Osteocyte (in vitro differentiated cells): ENCODE measurements around the gene NPW. TPM values are rescaled to one million over a fixed set of nuclear protein-coding genes. Genes with fewer than 3 reads are reported as not detected.

Experiments used
- DNase-seq: peaks from one replicate; pipeline ENCODE4 v3.0.0; 2021; ENCODE audit warnings: mixed read lengths; ENCODE audit not compliant: unreplicated experiment; ENCODE audit errors: extremely low spot score
- H3K27ac Mint-ChIP-seq: one replicate; pipeline ENCODE4 v1.8.0; 2021; ENCODE audit warnings: mild to moderate bottlenecking, mixed read lengths; ENCODE audit not compliant: unreplicated experiment
- H3K27me3 Mint-ChIP-seq: one replicate; pipeline ENCODE4 v1.8.0; 2021; ENCODE audit warnings: mixed read lengths; ENCODE audit not compliant: unreplicated experiment
- H3K36me3 Mint-ChIP-seq: one replicate; pipeline ENCODE4 v1.8.0; 2021; ENCODE audit warnings: mixed read lengths; ENCODE audit not compliant: unreplicated experiment
- H3K4me1 Mint-ChIP-seq: one replicate; pipeline ENCODE4 v1.8.0; 2021; ENCODE audit warnings: mixed read lengths; ENCODE audit not compliant: unreplicated experiment
- H3K4me3 Mint-ChIP-seq: one replicate; pipeline ENCODE4 v1.8.0; 2021; ENCODE audit warnings: mild to moderate bottlenecking, moderate library complexity, mixed read lengths; ENCODE audit not compliant: unreplicated experiment
- H3K9me3 Mint-ChIP-seq: one replicate; pipeline ENCODE4 v1.8.0; 2021; ENCODE audit warnings: mixed read lengths; ENCODE audit not compliant: unreplicated experiment
- total RNA-seq: library from RNA; stranded (reverse); gene quantifications from 2 replicates; pipeline ENCODE4 v1.2.1, GENCODE V29; 2021
- TF ChIP-seq, protein P1 (sequence below): fragments of 200-600 bp; sonication (generic); IDR thresholded peaks from 2 replicates; pipeline ENCODE4 v1.5.0; 2021; ENCODE audit warnings: antibody characterized with exemption, mild to moderate bottlenecking, moderate library complexity

The NPW gene
- total RNA-seq, 1 donor from 2014 or later, result 4.1 TPM

DNA sequence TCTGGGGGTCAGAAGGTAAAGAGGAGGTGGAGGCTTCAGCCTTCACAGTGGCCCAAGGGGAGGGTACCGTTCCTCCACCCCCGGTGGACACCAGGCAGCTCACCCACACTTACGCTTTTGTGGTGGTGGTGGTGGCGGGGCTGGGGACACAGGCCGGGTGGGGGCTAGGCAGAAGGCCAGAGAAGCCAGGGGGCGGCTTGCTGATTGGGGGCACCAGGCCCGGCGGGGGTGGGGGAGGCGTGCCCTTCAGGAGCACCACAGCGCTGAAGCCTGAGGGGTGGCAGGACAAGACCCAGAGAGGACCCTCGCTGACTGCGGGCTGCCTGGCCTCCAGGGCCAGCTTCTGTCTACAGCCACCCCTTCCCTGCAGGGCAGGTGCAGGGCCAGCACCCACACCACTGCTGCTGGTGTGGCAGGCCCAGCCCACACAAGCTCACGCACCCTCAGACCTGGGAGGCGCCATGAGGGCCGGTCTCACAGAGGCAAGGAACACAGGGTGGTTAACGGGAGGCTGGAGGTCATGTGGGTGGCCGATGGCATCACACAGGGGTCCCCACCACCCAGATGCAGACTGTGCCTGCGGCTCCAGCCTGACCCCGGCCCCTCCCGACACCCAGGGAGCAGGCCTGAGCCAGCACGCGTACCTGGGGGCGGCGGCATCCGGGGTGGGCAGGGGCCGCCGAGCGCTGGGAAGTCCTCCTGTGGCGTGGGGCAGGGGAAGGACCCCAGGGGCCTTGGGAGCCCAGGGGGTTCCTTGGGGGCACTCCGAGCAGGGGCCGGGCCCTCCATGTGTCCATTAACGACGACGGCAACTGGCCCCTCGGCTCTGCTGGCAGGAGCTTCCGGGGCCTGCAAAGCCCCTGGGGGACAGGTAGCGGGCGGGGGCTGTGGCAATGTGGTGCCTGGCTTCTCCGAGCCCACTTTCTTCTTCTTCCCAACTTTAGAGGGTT is 20.5 kb upstream of the NPW start:
- TF ChIP-seq, protein P1, sequence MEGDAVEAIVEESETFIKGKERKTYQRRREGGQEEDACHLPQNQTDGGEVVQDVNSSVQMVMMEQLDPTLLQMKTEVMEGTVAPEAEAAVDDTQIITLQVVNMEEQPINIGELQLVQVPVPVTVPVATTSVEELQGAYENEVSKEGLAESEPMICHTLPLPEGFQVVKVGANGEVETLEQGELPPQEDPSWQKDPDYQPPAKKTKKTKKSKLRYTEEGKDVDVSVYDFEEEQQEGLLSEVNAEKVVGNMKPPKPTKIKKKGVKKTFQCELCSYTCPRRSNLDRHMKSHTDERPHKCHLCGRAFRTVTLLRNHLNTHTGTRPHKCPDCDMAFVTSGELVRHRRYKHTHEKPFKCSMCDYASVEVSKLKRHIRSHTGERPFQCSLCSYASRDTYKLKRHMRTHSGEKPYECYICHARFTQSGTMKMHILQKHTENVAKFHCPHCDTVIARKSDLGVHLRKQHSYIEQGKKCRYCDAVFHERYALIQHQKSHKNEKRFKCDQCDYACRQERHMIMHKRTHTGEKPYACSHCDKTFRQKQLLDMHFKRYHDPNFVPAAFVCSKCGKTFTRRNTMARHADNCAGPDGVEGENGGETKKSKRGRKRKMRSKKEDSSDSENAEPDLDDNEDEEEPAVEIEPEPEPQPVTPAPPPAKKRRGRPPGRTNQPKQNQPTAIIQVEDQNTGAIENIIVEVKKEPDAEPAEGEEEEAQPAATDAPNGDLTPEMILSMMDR, result no peak
- no peaks in the 10 kb centered on the region for H3K9me3 Mint-ChIP-seq
- peaks cover 3% of the 10 kb centered on the region for H3K4me1 Mint-ChIP-seq
- no peak overlapping the region for H3K4me3 Mint-ChIP-seq
- H3K36me3 Mint-ChIP-seq, result peaks cover 18% of the 10 kb centered on the region
- H3K27me3 Mint-ChIP-seq, result no peaks in the 10 kb centered on the region
- no peak for DNase-seq
- H3K27ac Mint-ChIP-seq, result no peak overlapping the region

DNA sequence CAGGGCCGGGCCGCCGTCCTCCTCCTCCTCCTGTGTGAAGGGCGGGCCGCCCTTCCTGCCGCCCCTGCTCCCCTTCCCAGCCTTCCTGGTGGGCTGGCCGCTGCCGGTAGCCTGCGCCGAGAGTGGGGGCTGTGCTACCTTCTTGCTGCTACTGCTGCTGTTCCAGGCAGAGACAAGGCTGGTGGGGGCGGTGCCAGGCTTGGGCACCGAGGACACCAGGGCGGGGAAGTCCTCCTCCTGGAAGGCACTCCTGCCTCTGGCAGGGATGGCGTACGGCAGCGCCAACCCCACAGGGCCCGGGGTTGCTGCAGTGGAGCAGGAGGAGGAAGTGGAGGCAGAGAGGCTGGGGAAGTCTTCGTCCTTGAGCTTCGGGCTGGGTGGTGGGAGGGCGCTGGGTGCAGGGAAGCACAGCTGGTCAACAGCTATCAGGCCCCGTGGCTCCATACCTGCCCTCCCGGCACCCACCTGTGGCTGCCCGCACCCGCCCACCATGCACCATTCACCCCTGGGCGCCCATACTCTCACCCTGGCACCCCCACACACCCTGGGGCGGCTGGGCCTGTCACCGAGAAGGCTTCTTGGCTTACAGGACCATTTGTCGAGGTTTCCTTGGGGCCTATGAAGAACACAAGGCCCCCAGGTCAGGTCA is 19.6 kb upstream of the NPW start:
- no peak for DNase-seq
- peaks cover 18% of the 10 kb centered on the region for H3K36me3 Mint-ChIP-seq
- TF ChIP-seq, protein P1, result no peak
- H3K27me3 Mint-ChIP-seq, result no peaks in the 10 kb centered on the region
- H3K9me3 Mint-ChIP-seq, result no peaks in the 10 kb centered on the region
- H3K4me1 Mint-ChIP-seq, result peaks cover 8% of the 10 kb centered on the region
- no peak overlapping the region for H3K27ac Mint-ChIP-seq
- no peak overlapping the region for H3K4me3 Mint-ChIP-seq

DNA sequence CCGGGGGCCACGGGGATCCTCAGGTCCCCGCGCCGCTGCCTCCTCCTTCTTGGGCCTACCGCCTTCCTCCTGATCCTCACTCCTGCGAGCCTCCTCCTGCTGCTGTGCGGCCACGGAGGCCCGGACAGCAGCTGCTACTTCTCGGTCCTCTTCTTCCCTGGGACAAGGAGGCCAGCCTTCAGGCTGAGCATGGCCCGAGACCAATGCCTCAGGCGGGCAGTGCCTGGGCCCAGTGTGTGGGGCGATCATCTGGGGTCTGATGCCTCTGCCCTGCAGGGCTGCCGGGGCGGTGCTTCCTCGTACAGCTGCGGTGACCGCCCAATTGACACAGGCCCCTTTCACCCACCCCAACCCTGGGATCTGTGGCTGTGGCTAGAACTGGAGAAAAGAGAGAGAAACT is 18.6 kb upstream of the NPW start:
- H3K27me3 Mint-ChIP-seq, result no peaks in the 10 kb centered on the region
- TF ChIP-seq, protein P1, result no peak
- H3K27ac Mint-ChIP-seq, result no peak overlapping the region
- peaks cover 15% of the 10 kb centered on the region for H3K36me3 Mint-ChIP-seq
- H3K4me3 Mint-ChIP-seq, result no peak overlapping the region
- H3K9me3 Mint-ChIP-seq, result no peaks in the 10 kb centered on the region
- H3K4me1 Mint-ChIP-seq, result peaks cover 11% of the 10 kb centered on the region
- no peak for DNase-seq

DNA sequence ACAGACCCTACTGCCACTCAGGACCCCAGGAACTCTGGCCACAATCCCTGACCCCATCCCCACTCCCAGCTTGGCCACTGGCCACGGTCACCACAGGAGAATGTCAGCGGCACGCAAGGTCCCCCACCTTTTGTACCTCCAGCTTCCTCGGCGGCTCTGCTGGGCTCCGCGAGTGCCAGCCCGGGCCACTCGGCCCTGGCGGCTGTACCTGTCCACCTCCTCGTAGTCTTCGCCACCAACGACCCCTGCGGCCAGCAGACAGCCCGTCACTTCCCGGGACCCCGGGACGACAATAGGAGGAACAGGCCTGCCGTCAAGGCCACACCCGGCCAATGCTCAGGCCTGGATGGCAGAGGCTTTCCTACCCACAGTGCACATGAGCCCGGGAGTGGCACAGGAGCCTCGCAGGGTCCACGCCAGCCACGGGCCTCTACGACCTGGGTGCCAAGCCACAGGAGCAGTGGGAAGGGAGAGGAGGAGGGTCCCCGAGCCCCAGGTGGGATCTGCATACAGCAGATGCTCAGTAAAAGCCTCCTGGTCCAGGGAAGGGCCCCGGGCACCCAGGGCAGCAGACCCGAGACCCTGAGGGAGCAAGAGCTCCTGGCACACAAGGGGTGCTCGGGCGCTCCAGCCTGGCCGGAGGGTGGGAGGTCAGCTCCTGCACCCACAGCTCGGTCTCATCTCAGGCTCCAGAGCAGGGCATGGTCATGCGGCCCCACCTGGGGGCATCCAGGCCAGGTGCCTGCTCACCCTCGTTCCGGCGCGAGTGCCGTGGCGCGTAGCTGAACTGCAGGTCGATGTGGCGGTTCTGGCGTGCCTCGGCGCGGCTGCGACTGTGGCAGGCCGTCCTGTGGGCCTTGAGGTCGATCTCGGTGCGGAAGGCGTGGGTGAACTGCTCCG is 17.9 kb upstream of the NPW start:
- no peak overlapping the region for H3K27ac Mint-ChIP-seq
- H3K9me3 Mint-ChIP-seq, result no peaks in the 10 kb centered on the region
- TF ChIP-seq, protein P1, result no peak
- peaks cover 15% of the 10 kb centered on the region for H3K36me3 Mint-ChIP-seq
- H3K4me1 Mint-ChIP-seq, result peaks cover 15% of the 10 kb centered on the region
- no peak overlapping the region for H3K4me3 Mint-ChIP-seq
- no peaks in the 10 kb centered on the region for H3K27me3 Mint-ChIP-seq
- DNase-seq, result no peak
